ENCODE measurements around the gene USP30. TPM values are rescaled to one million over a fixed set of nuclear protein-coding genes. Genes with fewer than 3 reads are reported as not detected.
"Not testable (repeated sequence)": the region's sequence is repeated elsewhere in the genome, so short reads cannot be mapped to it uniquely, and the experiment has no call there.

Gene USP30
- total and polyA plus RNA-seq, 3 experiments from 2014 or later: 7.3 to 12.6 (median 8.4) TPM

DNA sequence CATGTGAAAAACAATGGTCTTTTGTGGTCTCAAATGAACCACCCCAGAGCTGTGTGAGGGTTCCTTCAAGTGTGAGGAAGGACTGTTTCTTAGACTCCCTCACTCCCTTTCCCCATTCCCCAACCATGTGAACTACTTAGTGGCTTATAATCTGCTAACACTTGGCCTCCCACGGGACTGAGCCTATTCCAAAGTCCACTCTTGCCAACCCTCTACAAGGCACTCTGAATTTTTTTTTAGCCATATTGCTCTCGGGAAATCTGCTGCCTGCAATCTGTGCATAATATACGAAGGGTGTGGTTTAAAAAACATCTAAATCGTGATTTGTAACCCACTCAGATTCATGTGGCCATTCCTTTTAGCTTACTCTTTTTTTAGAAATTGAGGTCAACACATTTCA lies 34.1 kb upstream of the USP30 start:
- ChIA-PET CTCF (no interaction called here), POLR2A (no interaction called here)
- Histone ChIP-seq H3K9me3 (ENCODE audit: low read length) (no peaks in the 10 kb centered on the region), H3K27me3 (ENCODE audit: insufficient read depth, low read length, poor library complexity, severe bottlenecking) (peaks cover 6% of the 10 kb centered on the region), H3K27ac (ENCODE audit: low read depth, low read length) (no peak overlapping the region), H3K4me1 (ENCODE audit: insufficient read depth, low read length) (peaks cover 3% of the 10 kb centered on the region), H3K36me3 (ENCODE audit: insufficient read depth, low read length) (no peaks in the 10 kb centered on the region), H3K4me3 (ENCODE audit: low read length) (no peak overlapping the region)
- no peak for DNase-seq
- H3K4me1 Mint-ChIP-seq: peaks cover 0 to 12% (median 2%) of the 10 kb centered on the region in 3 donors
- H3K4me3 Mint-ChIP-seq: no peak overlapping the region
- peaks cover 0 to 5% (median 0%) of the 10 kb centered on the region in 5 donors for H3K9me3 Mint-ChIP-seq
- H3K27ac Mint-ChIP-seq: no peak overlapping the region
- peaks cover 0 to 3% (median 2%) of the 10 kb centered on the region in 3 donors for H3K36me3 Mint-ChIP-seq
- peaks cover 26 to 57% of the 10 kb centered on the region in 2 donors for H3K27me3 Mint-ChIP-seq

DNA sequence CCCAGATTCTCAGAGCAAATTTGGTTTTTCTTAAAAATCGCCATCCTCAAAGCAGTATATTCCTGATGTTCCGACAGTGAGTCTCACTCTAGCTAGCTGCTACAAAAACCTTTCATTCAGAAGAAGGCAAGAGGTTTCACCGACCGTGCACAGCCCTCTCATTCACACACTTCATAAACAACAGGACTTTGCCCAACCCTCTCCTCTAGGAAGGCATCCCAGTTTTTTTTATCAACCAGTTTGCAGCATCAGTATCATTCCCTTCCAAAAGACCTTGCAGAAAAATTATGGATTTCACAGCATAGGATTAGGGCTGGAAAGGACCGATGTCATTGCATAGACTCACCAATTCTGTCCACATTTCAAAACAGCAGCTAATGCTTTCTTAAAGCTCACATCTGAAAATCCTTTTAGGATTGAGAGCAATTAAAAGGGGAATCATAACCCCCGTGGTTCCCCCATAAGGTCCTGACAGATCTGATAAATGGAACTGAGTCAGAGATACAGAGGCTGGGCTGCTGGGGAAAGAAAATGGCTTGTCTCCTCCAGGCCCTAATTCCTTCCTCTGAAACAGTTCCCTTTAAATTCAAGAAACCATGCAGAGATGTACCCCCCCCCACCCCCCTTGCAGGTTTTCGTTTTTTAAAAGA lies 32.1 kb upstream of the USP30 start:
- ChIA-PET POLR2A (no interaction called here), CTCF (no interaction called here)
- Histone ChIP-seq H3K4me3 (ENCODE audit: low read length) (no peak overlapping the region), H3K27me3 (ENCODE audit: insufficient read depth, low read length, poor library complexity, severe bottlenecking) (peaks cover 6% of the 10 kb centered on the region), H3K9me3 (ENCODE audit: low read length) (no peaks in the 10 kb centered on the region), H3K36me3 (ENCODE audit: insufficient read depth, low read length) (no peaks in the 10 kb centered on the region), H3K4me1 (ENCODE audit: insufficient read depth, low read length) (peaks cover 3% of the 10 kb centered on the region), H3K27ac (ENCODE audit: low read depth, low read length) (no peak overlapping the region)
- Mint-ChIP-seq H3K9me3 (peaks cover 0 to 5% (median 0%) of the 10 kb centered on the region in 5 donors), H3K4me1 (peaks cover 0 to 12% (median 2%) of the 10 kb centered on the region in 3 donors), H3K36me3 (peaks cover 0 to 2% (median 0%) of the 10 kb centered on the region in 3 donors), H3K27ac (peak overlapping the region in 1 of 8 donors; percentile 3), H3K4me3 (no peak overlapping the region), H3K27me3 (peaks cover 17 to 57% of the 10 kb centered on the region in 2 donors)
- no peak for DNase-seq

DNA sequence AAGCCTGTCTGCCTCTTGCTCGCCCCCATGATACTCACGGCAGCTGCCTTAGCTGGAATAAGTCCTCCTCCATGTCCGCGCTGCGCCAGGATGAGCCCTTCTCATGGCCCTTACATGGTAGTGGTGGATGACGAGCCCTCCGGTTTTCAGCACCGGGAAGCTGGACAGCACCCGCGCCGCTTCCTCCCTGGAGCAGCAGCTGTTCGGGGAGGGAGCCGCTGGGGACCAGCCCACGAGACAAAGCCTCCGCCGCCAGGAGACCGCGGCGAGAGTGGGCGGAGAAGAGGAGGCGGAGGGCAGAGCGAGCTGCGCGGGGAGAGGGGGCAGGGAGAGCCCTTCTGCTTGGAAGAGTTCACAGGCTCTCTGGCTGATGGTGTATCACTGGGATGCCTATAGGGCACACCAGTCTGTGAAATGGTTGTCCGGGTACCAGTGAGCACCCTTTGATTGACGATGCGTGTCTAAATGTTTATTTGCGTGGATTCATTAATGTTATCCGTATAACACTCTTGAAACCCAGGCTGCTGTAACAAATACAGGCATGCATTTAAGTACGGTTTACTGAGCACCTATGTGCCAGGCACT lies 31.5 kb upstream of the USP30 start, which contains the start of gene SVOP:
SVOP (minus strand) TSS at position 273 of the 585 bp plus-strand sequence; CDS start at position 73, 200 bp downstream.
- Mint-ChIP-seq H3K27me3 (peaks cover 16 to 54% of the 10 kb centered on the region in 2 donors), H3K27ac (peak within 1 kb of the TSS in 2 of 8 donors; percentile 3 to 21), H3K4me1 (peaks cover 0 to 12% (median 2%) of the 10 kb centered on the region in 3 donors), H3K9me3 (peaks cover 0 to 5% (median 0%) of the 10 kb centered on the region in 5 donors), H3K36me3 (peaks cover 0 to 2% (median 0%) of the 10 kb centered on the region in 3 donors), H3K4me3 (peak within 1 kb of the TSS in 1 of 7 donors; percentile 6)
- H3K36me3 ChIP-seq (ENCODE audit: insufficient read depth, low read length): no peaks in the 10 kb centered on the region
- H3K9me3 ChIP-seq (ENCODE audit: low read length): no peaks in the 10 kb centered on the region
- H3K27ac ChIP-seq (ENCODE audit: low read depth, low read length): no peak within 1 kb of the TSS
- peak in 1 of 5 donors; percentile 1 for DNase-seq
- ChIA-PET CTCF (no interaction called here), POLR2A (no interaction called here)
- H3K4me1 ChIP-seq (ENCODE audit: insufficient read depth, low read length): peaks cover 3% of the 10 kb centered on the region
- no peak within 1 kb of the TSS for H3K4me3 ChIP-seq (ENCODE audit: low read length)
- H3K27me3 ChIP-seq (ENCODE audit: insufficient read depth, low read length, poor library complexity, severe bottlenecking): peaks cover 6% of the 10 kb centered on the region

DNA sequence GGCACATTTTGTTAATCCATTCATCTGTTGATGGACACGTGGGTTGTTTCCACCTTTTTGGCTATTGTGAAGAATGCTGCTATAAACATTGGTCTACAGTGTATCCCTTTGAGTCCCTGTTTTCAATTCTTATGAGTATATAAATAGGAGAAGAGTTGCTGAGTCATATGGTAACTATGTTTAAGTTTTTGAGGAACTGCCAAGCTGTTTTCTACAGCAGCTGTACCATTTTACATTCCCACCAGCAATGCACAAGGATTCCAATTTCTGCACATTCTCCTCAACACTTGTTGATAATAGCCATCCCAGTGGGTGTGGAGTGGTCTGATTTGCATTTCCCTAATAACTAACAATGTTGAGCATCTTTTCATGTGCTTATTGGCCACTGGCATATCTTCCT lies 24.6 kb upstream of the USP30 start:
- POLR2A ChIA-PET: no interaction called here
- H3K4me3 Mint-ChIP-seq: no peak overlapping the region
- Histone ChIP-seq H3K4me1 (ENCODE audit: insufficient read depth, low read length) (no peaks in the 10 kb centered on the region), H3K27ac (ENCODE audit: low read depth, low read length) (no peak overlapping the region), H3K4me3 (ENCODE audit: low read length) (no peak overlapping the region), H3K9me3 (ENCODE audit: low read length) (no peaks in the 10 kb centered on the region), H3K27me3 (ENCODE audit: insufficient read depth, low read length, poor library complexity, severe bottlenecking) (no peaks in the 10 kb centered on the region), H3K36me3 (ENCODE audit: insufficient read depth, low read length) (no peaks in the 10 kb centered on the region)
- H3K4me1 Mint-ChIP-seq: no peaks in the 10 kb centered on the region
- H3K9me3 Mint-ChIP-seq: no peaks in the 10 kb centered on the region
- CTCF ChIA-PET: no interaction called here
- no peak overlapping the region for H3K27ac Mint-ChIP-seq
- no peak for DNase-seq
- no peaks in the 10 kb centered on the region for H3K36me3 Mint-ChIP-seq
- H3K27me3 Mint-ChIP-seq: peaks cover 12 to 35% of the 10 kb centered on the region in 2 donors

DNA sequence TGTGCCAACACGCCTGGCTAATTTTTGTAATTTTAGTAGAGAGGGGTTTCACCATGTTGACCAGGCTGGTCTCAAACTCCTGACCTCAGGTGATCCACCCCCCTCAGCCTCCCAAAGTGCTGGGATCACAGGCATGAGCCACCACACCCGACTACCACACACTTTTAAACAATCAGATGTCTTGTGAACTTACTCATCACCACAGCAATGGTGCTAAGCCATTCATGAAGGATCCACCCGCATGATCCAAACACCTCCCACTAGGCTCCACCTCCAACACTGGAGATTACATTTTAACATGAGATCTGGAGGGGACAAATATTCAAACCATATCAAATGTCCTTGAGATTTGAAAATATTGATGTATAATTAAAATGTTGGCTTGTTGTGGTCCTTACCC lies 23.8 kb upstream of the USP30 start:
- H3K4me3 ChIP-seq (ENCODE audit: low read length); H3K9me3 Mint-ChIP-seq; H3K36me3 Mint-ChIP-seq; H3K27ac Mint-ChIP-seq; H3K9me3 ChIP-seq (ENCODE audit: low read length); H3K27me3 ChIP-seq (ENCODE audit: insufficient read depth, low read length, poor library complexity, severe bottlenecking); H3K4me1 Mint-ChIP-seq; H3K4me3 Mint-ChIP-seq; H3K27ac ChIP-seq (ENCODE audit: low read depth, low read length); H3K36me3 ChIP-seq (ENCODE audit: insufficient read depth, low read length); DNase-seq; POLR2A ChIA-PET; CTCF ChIA-PET; H3K4me1 ChIP-seq (ENCODE audit: insufficient read depth, low read length): not testable (repeated sequence)
- H3K27me3 Mint-ChIP-seq: peaks cover 11 to 33% of the 10 kb centered on the region in 2 donors

DNA sequence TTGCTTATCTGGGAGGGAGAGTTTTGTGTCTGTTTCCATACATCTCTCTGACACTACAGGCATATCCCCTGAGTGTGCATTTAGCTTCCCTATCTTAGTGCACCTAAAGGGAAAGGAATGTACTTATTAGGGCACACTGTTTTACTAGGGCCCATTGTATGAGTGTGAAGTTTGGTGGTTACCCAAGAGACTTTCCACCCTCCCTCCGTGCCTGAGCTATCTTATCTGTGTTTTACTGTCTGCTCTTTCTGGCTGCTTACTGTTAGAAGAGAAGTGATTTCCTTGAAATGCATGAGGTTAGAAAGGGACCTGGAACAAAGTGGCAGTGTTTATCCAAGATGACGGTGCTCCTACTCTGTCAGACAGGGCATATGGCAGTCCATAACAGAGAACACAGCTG lies 23.0 kb upstream of the USP30 start:
- no peak overlapping the region for H3K27ac Mint-ChIP-seq
- H3K4me1 Mint-ChIP-seq: no peaks in the 10 kb centered on the region
- ChIA-PET POLR2A (no interaction called here), CTCF (no interaction called here)
- Histone ChIP-seq H3K27ac (ENCODE audit: low read depth, low read length) (no peak overlapping the region), H3K4me1 (ENCODE audit: insufficient read depth, low read length) (no peaks in the 10 kb centered on the region), H3K4me3 (ENCODE audit: low read length) (no peak overlapping the region), H3K36me3 (ENCODE audit: insufficient read depth, low read length) (no peaks in the 10 kb centered on the region), H3K9me3 (ENCODE audit: low read length) (no peaks in the 10 kb centered on the region), H3K27me3 (ENCODE audit: insufficient read depth, low read length, poor library complexity, severe bottlenecking) (no peaks in the 10 kb centered on the region)
- H3K27me3 Mint-ChIP-seq: peaks cover 11 to 30% of the 10 kb centered on the region in 2 donors
- DNase-seq: no peak
- H3K36me3 Mint-ChIP-seq: no peaks in the 10 kb centered on the region
- no peaks in the 10 kb centered on the region for H3K9me3 Mint-ChIP-seq
- no peak overlapping the region for H3K4me3 Mint-ChIP-seq

DNA sequence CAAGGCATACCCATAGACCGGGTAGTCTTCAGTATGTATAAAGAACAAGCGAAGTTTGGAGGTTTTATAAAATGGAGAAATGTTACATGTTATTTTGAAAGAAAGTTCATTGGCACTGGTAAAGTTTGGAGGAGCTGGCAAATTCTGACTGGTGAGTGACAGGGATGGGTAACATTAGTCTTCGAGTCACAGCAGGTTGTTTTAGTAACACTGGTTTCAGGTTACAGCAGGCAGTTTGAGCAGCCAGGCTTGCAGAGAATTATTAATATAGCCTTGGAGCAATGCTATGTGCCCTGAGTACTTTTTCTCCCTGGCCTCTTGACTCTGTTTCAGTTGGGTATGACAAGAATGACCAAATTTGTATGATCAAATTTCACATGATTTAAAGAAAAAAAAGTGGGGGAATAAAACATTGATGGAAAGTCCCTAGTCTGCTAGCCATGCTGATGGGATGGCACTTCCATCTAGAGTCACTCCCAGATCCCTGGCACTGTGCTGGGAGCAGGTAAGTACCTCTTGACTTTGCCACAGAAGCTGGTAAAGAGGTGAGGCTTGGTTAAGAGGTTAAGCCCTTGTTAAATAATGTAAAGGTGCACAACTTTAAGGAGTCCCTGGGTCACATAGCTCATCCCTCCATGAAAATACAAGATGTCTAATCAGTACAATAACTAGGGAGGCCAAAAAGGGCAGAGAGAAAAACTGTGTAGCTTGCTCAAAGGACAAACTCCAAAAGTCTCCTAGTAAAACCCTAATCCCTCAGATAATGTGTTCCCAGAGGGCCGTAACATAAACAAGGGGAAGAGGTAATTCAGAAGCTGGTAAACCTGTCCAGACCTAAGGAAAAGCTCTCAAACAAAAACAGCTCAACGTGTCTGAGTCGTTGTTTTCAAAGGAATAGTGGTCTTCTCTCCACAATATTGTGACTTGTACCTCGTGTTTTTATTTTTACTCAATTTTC lies 18.9 kb upstream of the USP30 start:
- no peaks in the 10 kb centered on the region for H3K27me3 ChIP-seq (ENCODE audit: insufficient read depth, low read length, poor library complexity, severe bottlenecking)
- no peaks in the 10 kb centered on the region for H3K9me3 ChIP-seq (ENCODE audit: low read length)
- no peaks in the 10 kb centered on the region for H3K4me1 Mint-ChIP-seq
- peaks cover 1 to 18% (median 2%) of the 10 kb centered on the region in 3 donors for H3K36me3 Mint-ChIP-seq
- H3K36me3 ChIP-seq (ENCODE audit: insufficient read depth, low read length): no peaks in the 10 kb centered on the region
- peaks cover 13 to 25% (median 20%) of the 10 kb centered on the region in 5 donors for H3K9me3 Mint-ChIP-seq
- peak overlapping the region in 1 of 8 donors; percentile 47 for H3K27ac Mint-ChIP-seq
- H3K27ac ChIP-seq (ENCODE audit: low read depth, low read length): no peak overlapping the region
- H3K4me1 ChIP-seq (ENCODE audit: insufficient read depth, low read length): no peaks in the 10 kb centered on the region
- no peak for DNase-seq
- ChIA-PET POLR2A (no interaction called here), CTCF (interaction anchor here (1.0 kb wide), 1 partner anchor 9 kb away, joined by 3 read pairs; no protein-coding TSS in a partner anchor)
- H3K4me3 ChIP-seq (ENCODE audit: low read length): no peak overlapping the region
- H3K4me3 Mint-ChIP-seq: no peak overlapping the region
- peaks cover 12 to 29% of the 10 kb centered on the region in 2 donors for H3K27me3 Mint-ChIP-seq

DNA sequence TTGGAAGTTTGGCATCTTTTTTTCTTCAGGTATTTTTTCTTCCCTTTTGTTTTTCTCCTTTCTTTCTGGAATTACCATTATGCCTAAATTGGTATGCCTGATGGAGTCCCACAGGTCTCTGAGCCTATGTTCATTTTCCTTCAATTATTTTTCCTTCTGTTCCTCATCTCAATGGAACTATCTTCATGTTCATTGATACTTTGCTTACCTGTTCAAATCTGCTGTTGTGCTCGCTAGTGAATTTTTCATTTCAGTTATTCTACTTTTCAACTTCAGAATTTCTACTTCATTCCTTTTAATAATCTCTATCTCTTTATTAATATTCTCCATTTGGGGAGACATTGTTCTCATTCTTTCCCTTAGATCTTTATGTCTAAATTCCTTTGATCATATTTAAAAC lies 15.4 kb upstream of the USP30 start:
- POLR2A ChIA-PET: no interaction called here
- no peak overlapping the region for H3K4me3 Mint-ChIP-seq

More for the DNA sequence above, 15.4 kb upstream of the USP30 start:
- Histone ChIP-seq H3K36me3 (ENCODE audit: insufficient read depth, low read length) (no peaks in the 10 kb centered on the region), H3K27me3 (ENCODE audit: insufficient read depth, low read length, poor library complexity, severe bottlenecking) (peaks cover 7% of the 10 kb centered on the region), H3K27ac (ENCODE audit: low read depth, low read length) (no peak overlapping the region), H3K4me1 (ENCODE audit: insufficient read depth, low read length) (no peaks in the 10 kb centered on the region), H3K4me3 (ENCODE audit: low read length) (no peak overlapping the region), H3K9me3 (ENCODE audit: low read length) (no peaks in the 10 kb centered on the region)
- CTCF ChIA-PET: no interaction called here
- H3K4me1 Mint-ChIP-seq: no peaks in the 10 kb centered on the region
- DNase-seq: no peak
- peaks cover 2 to 30% (median 5%) of the 10 kb centered on the region in 3 donors for H3K36me3 Mint-ChIP-seq
- H3K9me3 Mint-ChIP-seq: peaks cover 13 to 37% (median 34%) of the 10 kb centered on the region in 5 donors
- H3K27me3 Mint-ChIP-seq: peaks cover 8 to 22% of the 10 kb centered on the region in 2 donors
- no peak overlapping the region for H3K27ac Mint-ChIP-seq
